NCI-H2171 treated with DMSO at 0.1 percent for 48 hours (cell line): Measurements from ENCODE around the gene SREBF2.

ENCODE experiments used
- DNase-seq: peaks from one replicate; lab custom pipeline; 2025; lab: John Stamatoyannopoulos, UW

The SREBF2 gene

DNA sequence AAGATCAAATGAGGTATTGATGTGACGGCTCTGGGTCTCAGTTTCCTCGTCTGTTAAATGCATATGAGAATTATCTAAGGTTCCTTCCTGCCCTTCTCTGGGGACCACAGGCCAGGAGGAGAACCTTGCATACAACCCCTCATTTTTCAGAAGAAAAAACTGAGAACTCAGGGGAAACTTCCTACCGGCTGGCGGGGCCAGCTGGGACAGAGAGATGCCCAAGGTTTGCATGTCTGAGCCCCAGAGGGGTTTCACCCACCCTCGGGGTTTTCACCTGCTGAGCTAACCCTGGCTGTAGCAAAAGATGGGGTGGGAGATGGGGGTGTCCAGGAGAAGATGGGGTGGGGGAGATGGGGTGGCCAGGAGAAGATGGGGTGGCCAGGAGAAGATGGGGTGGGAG lies 89.4 kb downstream of the SREBF2 start:
- no peak for DNase-seq

DNA sequence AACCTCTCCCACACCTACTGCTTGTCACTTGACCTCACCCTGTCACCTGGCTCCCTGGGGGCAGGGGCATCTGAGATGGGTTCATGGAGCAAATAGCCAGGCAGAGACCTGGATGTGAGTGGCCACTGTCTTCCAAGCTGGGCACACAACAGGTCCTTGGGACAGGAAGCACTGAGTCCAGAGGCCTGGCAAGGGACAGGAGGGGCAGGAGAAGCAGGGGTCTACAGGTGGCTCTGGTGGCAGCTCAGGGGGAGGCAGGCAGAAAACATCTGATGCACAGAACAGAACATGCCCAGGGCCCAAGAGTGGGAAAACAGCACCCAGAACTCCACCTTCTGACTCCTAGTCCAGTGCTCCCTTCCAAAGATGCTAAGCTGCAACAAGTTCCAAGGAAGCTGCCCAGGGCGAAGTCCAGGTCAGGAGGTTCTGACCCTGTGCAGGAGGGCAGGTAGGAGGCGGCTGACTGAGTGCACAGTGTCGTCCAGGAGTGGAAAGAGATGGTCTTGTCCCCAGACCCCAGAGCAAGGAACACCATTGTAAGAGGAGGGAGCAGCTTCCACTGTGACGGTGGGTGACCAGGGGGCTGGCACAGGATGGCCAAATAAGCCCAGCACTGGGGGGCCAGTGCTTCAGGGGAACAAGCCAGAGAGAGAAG lies 90.2 kb downstream of the SREBF2 start:
- DNase-seq, result no peak

DNA sequence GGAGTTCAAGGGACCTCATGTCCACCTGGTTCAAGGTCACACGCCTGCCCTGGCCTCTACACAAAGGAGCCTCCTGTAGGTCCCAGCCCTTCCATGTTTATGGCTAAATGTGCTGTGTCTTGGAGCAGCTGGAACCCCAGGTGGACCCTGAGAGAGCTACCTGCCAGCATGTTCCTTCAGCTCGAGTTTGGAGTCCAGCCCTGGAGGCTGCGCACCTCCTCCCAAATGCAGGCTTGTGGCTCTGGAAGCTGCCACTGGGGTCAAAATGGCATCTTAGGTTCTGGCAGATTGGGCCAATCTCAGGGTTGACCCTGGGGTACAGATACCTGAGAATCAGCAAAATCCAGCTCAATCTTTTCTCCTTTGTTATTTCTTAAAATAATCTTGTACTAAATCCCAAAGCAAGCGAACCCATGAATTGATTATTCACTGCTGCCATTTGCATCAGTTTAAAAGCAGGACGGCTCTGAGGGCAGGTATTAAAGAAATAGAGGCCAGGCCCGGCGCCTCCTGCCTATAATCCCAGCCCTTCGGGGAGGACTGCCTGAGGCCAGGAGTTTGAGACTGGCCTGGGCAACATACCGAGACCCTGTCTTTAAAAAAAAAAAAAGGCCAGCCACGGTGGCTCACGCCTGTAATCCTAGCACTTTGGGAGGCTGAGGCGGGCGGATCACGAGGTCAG lies 90.8 kb downstream of the SREBF2 start:
- no peak for DNase-seq

DNA sequence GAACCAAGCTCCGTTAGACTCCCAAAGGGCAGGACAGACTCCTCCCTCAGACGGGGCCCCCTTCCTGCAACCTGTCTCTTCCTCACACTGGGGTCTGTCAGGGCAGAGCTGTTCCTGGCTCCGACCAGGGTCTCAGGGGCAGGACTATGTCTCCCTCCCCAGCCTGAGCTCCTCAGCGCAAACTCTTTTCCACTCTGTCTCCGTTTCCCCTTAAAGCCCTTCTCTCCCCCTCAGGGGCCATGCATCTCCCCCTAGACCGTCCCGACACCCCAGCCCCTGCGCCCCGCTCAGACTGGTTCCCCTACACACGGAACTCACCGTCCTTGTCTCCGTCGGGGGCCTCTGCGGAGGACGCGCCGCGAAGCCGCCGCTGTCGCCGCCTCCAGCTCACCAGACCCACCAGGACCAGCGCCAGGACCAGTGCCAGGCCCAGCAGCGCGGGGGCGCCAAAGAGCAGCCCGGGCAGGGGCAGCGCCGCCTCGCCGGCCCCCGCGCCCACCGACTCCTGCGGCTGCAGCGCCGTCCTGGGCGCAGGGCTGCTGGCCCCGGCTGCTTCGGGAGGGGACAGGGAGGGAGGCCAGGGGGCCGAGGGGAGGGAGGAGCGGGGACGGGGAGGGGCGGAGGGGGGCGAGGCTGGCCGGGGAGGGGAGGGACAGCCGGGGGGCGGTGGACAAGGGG lies 93.0 kb downstream of the SREBF2 start:
- peak; percentile 67 for DNase-seq

- DNase-seq, result no peak
Measured at GRCh38 chr22:41927813-41928212, 94.9 kb downstream of the SREBF2 start.

DNA sequence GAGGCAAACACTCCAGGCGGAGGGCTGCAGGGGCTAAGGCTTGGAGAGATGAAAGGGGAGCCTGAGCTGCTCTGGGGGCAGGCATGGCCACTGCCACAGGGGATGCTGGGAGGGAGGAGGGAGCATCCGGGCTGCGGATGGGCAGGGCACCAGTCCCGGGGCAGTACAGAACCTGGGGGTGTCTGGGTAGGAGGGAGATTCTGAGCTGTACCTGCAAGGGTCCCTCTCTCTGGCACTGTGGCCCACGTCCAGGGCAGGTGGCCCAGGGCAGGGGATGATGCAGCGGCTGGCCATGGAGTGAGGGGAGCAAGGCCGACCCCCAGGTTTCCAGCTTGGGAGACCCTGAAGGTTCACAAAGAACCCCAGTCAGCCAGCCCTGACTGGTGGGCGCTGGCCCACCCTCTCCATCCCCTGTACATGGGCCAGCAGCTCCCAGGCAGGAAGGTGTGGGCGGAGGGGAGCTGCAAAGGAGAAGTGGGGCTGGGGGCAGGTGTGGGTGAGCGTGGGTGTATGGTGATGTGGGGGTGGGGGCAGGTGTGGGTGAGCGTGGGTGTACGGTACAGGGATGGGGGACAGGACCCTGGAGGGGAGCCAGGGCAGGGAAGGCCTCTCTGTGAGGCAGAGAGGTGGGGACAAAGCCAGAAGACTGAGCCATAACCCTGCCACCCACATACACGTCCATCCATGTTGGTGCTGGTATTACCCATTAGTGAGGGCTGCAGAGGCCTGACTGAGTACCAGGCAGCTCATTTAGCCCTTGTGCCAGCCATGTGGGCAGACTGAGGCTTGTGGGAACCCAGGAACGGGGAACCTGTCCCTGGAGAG lies 95.9 kb downstream of the SREBF2 start:
- no peak for DNase-seq

- peak; percentile 44 for DNase-seq
Measured at GRCh38 chr22:41929418-41929810, 96.5 kb downstream of the SREBF2 start.

GRCh38 chr22:41931701-41932269 lies 98.9 kb downstream of the SREBF2 start:
- DNase-seq, result peak; percentile 58

DNA sequence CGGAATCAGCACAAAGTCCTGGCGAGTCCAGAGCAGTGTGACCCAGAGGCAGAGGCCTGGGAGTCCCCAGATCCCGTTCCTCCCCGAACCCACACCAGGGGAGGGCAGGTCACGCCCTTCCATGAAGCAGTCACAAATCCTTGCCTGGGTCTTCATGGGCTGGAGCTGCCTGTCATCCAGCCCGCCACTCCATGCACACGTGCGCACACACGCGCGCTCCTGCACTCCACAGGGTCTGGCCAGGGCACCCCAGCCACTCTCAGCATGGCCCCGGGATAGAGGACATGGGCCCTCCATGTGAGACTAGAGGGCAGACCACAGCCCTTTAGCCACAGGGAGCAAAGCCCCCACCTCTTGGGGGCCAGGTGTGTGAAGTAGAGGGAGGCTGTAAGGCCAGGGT lies 99.4 kb downstream of the SREBF2 start:
- no peak for DNase-seq

DNA sequence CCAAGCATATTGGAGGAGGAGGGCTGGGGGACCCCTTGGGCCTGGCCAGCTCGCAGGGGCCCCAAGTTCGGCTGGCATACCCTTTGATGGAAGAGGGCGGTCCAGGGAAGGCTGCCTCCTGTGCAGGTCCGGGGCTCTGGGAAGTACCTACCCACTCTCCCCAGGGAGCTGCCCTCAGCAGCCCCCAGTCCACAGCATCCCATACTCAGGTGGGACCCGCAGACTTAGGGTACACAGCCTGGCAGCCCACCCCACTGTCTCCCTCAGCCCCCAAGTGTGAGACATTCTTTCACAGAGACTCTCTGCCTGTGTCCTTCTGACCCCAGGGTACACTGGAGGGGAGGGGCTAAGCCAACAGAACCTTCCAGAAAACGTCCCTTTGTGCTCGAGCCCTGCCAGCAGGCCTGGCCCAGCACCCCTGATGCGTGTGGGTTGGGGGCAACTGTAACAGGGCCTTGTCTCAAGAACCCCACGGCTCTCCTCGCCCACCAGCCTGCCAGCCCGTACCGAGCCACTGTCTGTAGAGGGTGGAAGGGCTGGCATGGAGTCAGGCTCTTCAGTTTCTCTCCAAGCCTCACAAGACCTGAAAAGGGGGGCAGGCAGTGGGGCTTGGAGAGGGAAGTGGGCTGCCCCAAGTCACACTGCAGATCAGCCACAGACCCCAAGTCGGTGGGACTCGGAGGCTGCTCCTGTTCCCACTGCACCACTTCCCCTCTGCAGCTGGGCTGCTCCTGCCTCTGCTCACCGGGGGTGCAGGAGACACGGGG lies 100.7 kb downstream of the SREBF2 start:
- DNase-seq, result no peak

DNA sequence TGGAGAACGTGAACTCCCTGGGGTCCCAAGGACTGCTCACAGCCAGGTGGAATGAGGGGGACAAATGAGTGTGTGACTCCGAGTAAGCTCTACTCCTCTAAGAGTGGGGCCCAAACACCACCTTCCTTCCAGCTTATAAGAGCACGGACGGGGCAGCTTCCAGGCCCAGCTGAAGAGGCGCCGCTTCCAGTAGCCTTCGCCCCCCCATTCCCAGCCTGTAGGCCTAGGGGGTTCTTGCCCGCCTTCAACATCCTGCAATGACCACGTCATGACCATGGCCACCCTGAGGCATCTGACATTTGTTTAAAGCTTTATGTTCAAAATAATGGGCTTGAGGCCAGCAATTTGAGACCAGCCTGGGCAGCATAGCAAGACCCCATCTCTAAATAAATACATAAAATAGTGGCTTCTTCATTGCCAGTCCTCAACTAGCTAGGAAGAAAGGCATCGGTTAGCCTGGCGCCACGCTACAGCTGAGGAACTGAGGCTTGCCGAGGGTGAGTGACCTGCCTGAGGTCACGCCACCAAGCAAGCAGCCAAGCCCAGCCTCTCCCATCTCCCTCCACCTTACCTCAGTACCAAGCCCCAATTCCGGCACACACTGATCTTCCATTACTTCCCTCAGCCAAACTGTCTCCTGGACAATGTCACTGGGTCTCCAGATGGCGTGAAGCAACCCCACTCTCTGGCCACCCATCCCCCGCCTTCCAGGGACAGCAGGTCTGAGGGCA lies 101.5 kb downstream of the SREBF2 start:
- DNase-seq, result no peak

- no peak for DNase-seq
Measured at GRCh38 chr22:41935015-41935351, 102.1 kb downstream of the SREBF2 start.

GRCh38 chr22:41935509-41935908 lies 102.6 kb downstream of the SREBF2 start:
- no peak for DNase-seq

- DNase-seq, result no peak
Measured at GRCh38 chr22:41936894-41937169, 103.9 kb downstream of the SREBF2 start.

DNA sequence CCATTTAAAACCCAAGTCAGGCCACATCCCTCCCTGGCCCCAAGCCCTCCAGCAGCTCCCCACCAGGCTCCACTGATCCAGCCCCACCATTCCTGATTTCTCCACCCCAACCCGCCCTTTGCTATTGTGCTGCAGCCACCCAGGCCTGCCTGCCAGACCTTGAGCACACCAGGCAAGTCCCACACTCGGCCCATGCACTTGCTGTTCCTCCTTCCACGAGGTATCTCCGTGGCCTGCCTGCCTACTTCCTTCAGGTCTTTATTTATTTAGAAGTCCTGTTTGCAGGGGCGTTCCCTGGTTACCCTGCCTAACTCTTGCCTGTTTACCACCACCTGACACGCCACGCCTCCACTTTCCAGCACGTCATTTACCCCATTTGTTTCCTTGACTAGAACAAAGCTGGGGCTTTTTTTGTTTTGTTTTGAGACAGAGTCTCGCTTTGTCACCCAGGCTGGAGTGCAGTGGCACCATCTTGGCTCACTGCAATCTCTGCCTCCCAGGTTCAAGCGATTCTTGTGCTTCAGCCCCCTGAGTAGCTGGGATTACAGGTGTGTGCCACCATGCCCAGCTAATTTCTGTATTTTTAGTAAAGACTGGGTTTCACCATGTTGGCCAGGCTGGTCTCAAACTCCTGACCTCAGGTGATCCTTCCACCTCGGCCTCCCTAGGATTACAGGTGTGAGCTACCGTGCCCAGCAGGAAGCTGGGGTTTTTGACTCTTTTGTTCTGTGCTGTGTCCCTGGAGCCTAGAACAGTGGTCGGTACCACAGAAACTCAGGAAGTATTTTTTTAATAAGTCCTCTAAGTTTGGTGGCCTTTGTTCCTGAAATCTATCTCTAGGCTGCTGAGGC lies 107.3 kb downstream of the SREBF2 start:
- no peak for DNase-seq

- DNase-seq, result peak; percentile 59
Measured at GRCh38 chr22:41940832-41941765, 108.2 kb downstream of the SREBF2 start.

- no peak for DNase-seq
Measured at GRCh38 chr22:41943661-41944209, 110.8 kb downstream of the SREBF2 start.

GRCh38 chr22:41946629-41947423 lies 113.9 kb downstream of the SREBF2 start, which contains the start of gene CENPM:
CENPM (minus strand) TSS chr22:41947152; CDS start chr22:41947076, 76 bp downstream.
- DNase-seq, result peak; percentile 98
